MV-4-11 (cell line): ENCODE measurements around the gene AAK1.
A peak's percentile ranks its signal among the peaks of the same experiment; 100 is the strongest.
"Not testable (repeated sequence)": the region's sequence is repeated elsewhere in the genome, so short reads cannot be mapped to it uniquely, and the experiment has no call there.

Experiments
- DNase-seq: peaks from one replicate; lab custom pipeline; 2025; lab: John Stamatoyannopoulos, UW

AAK1 gene

GRCh38 chr2:69659941-69660483, 16.5 kb upstream of the AAK1 start:
- DNase-seq: no peak

GRCh38 chr2:69659349-69659748, 15.8 kb upstream of the AAK1 start:
- DNase-seq: no peak

- no peak for DNase-seq
These were observed 8.7 kb upstream of the AAK1 start for GRCh38 chr2:69652206-69652605.

GRCh38 chr2:69647196-69647595, 3.7 kb upstream of the AAK1 start:
- DNase-seq: not testable (repeated sequence)

GRCh38 chr2:69646714-69647113, 3.2 kb upstream of the AAK1 start:
- no peak for DNase-seq

GRCh38 chr2:69645921-69646320, 2.4 kb upstream of the AAK1 start:
- DNase-seq: no peak

GRCh38 chr2:69645031-69645431, 1.5 kb upstream of the AAK1 start:
- DNase-seq: no peak

- DNase-seq: no peak
These were observed 1.0 kb upstream of the AAK1 start for GRCh38 chr2:69644506-69644979.

GRCh38 chr2:69642709-69643601, 584 bp downstream of the AAK1 start:
- DNase-seq: peak; percentile 81

GRCh38 chr2:69641887-69642708, 1.4 kb downstream of the AAK1 start:
- no peak for DNase-seq

- DNase-seq: no peak
These were observed 2.1 kb downstream of the AAK1 start for GRCh38 chr2:69641471-69641870.

GRCh38 chr2:69639266-69639665, 4.3 kb downstream of the AAK1 start:
- no peak for DNase-seq

GRCh38 chr2:69638630-69639029, 4.9 kb downstream of the AAK1 start:
- no peak for DNase-seq

- DNase-seq: no peak
These were observed 5.6 kb downstream of the AAK1 start for GRCh38 chr2:69637923-69638322.

- DNase-seq: no peak
These were observed 7.1 kb downstream of the AAK1 start for GRCh38 chr2:69636395-69636794.

GRCh38 chr2:69635432-69635831, 8.1 kb downstream of the AAK1 start:
- DNase-seq: no peak

GRCh38 chr2:69634196-69634821, 9.2 kb downstream of the AAK1 start:
- DNase-seq: peak; percentile 90

- no peak for DNase-seq
These were observed 12.1 kb downstream of the AAK1 start for GRCh38 chr2:69631402-69631801.

- no peak for DNase-seq
These were observed 13.5 kb downstream of the AAK1 start for GRCh38 chr2:69629921-69630608.

GRCh38 chr2:69628325-69629021, 15.1 kb downstream of the AAK1 start:
- peak; percentile 89 for DNase-seq
